Measurements from ENCODE around the gene PSMC2.

PSMC2 gene

DNA sequence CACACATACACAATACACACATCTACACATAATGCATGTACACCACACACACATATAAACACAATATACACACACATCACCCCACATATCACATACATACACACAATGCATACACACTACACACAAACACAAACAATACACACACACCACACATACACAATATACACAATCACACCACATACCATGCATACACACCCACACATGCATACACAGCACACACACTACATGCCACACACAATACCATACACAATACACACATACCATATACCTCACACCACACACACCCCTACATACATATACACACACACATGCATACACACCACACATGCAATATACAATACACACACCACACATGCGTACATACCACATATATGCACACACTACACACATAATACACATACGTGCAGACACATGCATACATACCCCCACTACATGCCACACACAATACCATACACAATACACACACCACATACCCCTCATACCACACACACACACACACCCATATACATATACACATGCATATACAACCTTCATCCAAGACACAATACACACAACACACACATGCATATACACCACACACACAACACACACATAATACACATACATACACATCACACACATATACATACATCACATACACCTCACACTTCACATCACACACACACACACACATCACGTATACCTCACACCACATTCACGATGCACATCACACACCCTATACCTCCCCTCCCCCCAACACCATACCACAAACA is 34.0 kb downstream of the PSMC2 start:
- H3K4me3 ChIP-seq, result no peak overlapping the region

DNA sequence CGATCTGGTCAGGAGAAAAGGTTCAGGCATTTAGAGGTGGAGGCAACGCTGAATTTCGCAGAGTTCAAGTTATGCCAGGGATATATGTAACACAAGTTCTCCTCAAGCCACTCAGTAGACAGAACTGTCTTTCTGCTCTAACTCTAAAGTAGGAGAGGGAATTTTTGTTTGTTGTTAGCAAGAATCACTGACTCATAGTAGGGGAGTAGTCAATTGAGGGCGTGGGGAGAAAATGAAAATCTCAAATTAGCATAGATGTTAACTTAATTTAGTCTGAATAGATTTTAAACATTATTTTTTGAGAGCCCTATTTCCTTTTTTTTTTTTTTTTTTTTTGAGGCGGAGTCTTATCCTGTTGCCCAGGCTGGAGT is 34.6 kb downstream of the PSMC2 start:
- Histone ChIP-seq H3K9me3 (ENCODE audit: low read depth, low read length) (no peaks in the 10 kb centered on the region), H3K4me3 (no peak overlapping the region), H3K9ac (ENCODE audit: insufficient read length) (no peak overlapping the region), H3K36me3 (ENCODE audit: insufficient read depth, low read length) (no peaks in the 10 kb centered on the region), H3K27ac (no peak overlapping the region)
- no peak for TF ChIP-seq POLR2AphosphoS5 (IDR thresholded peaks at IDR 0.05; ENCODE audit: borderline replicate concordance, low read depth, low read length)
- no peak for TF ChIP-seq FOXP2 (optimal IDR thresholded peaks at IDR 0.05; ENCODE audit: control extremely low read depth, extremely low read length, insufficient read depth)
- no peak for TF ChIP-seq EZH2 (IDR thresholded peaks at IDR 0.05)
- DNase-seq (ENCODE audit: low read depth, low spot score), result no peak

More for the DNA sequence above, 34.0 kb downstream of the PSMC2 start:
- H3K9ac ChIP-seq (ENCODE audit: insufficient read length), result no peak overlapping the region
- H3K36me3 ChIP-seq (ENCODE audit: insufficient read depth, low read length), result no peaks in the 10 kb centered on the region
- no peak for TF ChIP-seq EZH2 (IDR thresholded peaks at IDR 0.05)
- no peak for TF ChIP-seq POLR2AphosphoS5 (IDR thresholded peaks at IDR 0.05; ENCODE audit: borderline replicate concordance, low read depth, low read length)
- TF ChIP-seq FOXP2 (optimal IDR thresholded peaks at IDR 0.05; ENCODE audit: control extremely low read depth, extremely low read length, insufficient read depth), result no peak
- no peak overlapping the region for H3K27ac ChIP-seq
- no peaks in the 10 kb centered on the region for H3K9me3 ChIP-seq (ENCODE audit: low read depth, low read length)
- DNase-seq (ENCODE audit: low read depth, low spot score), result no peak

DNA sequence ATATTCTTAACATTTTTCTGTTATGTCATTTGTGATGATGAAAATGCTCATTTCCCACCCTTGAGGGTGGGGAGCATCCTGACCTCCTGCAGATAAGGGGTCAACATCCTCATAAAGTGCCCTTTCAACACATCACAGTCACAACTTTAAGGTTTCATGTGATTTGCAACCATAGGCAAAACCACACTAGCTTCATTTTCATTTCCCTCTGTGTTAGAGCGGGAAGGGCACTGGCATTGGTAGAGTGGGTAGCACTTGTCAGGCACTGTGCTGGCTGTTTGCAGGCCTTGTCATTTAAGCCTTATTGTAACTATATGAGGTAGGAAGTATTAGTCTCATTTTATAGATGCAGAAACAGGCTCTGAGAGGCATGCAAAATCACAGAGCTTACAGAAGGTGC is 39.8 kb downstream of the PSMC2 start:
- Histone ChIP-seq H3K4me3 (no peak overlapping the region), H3K9ac (ENCODE audit: insufficient read length) (no peak overlapping the region), H3K36me3 (ENCODE audit: insufficient read depth, low read length) (no peaks in the 10 kb centered on the region), H3K27ac (no peak overlapping the region), H3K9me3 (ENCODE audit: low read depth, low read length) (no peaks in the 10 kb centered on the region)
- DNase-seq (ENCODE audit: low read depth, low spot score), result no peak
- no peak for TF ChIP-seq FOXP2 (optimal IDR thresholded peaks at IDR 0.05; ENCODE audit: control extremely low read depth, extremely low read length, insufficient read depth)
- no peak for TF ChIP-seq EZH2 (IDR thresholded peaks at IDR 0.05)
- TF ChIP-seq POLR2AphosphoS5 (IDR thresholded peaks at IDR 0.05; ENCODE audit: borderline replicate concordance, low read depth, low read length), result no peak

DNA sequence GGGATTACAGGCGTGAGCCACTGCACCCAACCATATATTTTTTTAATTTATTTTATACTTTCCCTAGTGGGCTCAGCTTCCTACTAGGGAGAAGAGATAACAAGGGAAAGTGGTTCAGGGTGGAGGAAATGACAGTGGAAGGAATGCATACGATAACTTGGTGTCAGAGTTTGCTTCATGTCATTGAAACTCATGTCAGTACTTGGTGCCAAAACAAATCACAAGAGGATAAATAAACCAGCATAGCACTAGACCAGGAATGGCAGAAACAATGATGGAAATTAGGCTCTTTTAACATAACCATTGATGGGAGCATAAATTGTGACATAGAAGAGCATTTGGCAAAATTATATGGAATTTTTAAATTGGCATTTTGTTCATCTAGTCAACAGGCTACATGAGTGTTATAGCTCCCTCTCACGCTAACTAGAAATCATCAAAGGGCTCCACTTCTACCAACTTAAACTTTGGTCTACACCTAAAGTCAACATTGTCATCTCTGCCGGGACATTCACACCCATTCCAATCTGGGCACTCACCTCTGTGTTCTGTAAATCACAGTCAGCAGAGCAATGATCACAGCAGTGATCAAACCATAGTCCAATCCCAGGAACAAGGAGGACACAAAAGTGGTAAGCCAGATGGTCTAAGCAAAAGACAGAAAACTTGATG is 41.2 kb downstream of the PSMC2 start:
- Histone ChIP-seq H3K9ac (ENCODE audit: insufficient read length) (no peak overlapping the region), H3K36me3 (ENCODE audit: insufficient read depth, low read length) (no peaks in the 10 kb centered on the region), H3K4me3 (no peak overlapping the region), H3K9me3 (ENCODE audit: low read depth, low read length) (no peaks in the 10 kb centered on the region), H3K27ac (no peak overlapping the region)
- no peak for DNase-seq (ENCODE audit: low read depth, low spot score)
- TF ChIP-seq FOXP2 (optimal IDR thresholded peaks at IDR 0.05; ENCODE audit: control extremely low read depth, extremely low read length, insufficient read depth) (no peak), EZH2 (IDR thresholded peaks at IDR 0.05) (no peak), POLR2AphosphoS5 (IDR thresholded peaks at IDR 0.05; ENCODE audit: borderline replicate concordance, low read depth, low read length) (no peak)

DNA sequence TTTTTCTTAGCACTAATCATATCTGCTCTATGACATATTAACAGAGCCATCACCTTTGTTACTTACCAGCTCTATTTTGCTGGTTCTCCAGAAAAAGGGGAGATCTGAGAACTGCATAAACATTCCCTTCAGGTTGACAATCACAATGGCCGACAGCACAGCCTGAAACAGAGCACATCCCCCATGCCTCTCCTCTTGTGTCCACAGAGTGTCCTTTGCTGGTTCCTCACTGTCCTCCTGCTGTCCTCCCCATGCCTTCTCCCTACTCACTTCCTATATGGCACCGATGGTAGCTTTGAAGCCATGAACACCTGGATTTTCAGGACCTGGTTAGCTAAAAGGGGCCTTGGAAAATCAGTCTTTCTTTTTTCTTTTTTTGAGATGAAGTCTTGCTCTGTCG is 41.8 kb downstream of the PSMC2 start:
- Histone ChIP-seq H3K9me3 (ENCODE audit: low read depth, low read length) (no peaks in the 10 kb centered on the region), H3K36me3 (ENCODE audit: insufficient read depth, low read length) (no peaks in the 10 kb centered on the region), H3K27ac (no peak overlapping the region), H3K9ac (ENCODE audit: insufficient read length) (no peak overlapping the region), H3K4me3 (no peak overlapping the region)
- DNase-seq (ENCODE audit: low read depth, low spot score), result no peak
- TF ChIP-seq FOXP2 (optimal IDR thresholded peaks at IDR 0.05; ENCODE audit: control extremely low read depth, extremely low read length, insufficient read depth) (no peak), EZH2 (IDR thresholded peaks at IDR 0.05) (no peak), POLR2AphosphoS5 (IDR thresholded peaks at IDR 0.05; ENCODE audit: borderline replicate concordance, low read depth, low read length) (no peak)

DNA sequence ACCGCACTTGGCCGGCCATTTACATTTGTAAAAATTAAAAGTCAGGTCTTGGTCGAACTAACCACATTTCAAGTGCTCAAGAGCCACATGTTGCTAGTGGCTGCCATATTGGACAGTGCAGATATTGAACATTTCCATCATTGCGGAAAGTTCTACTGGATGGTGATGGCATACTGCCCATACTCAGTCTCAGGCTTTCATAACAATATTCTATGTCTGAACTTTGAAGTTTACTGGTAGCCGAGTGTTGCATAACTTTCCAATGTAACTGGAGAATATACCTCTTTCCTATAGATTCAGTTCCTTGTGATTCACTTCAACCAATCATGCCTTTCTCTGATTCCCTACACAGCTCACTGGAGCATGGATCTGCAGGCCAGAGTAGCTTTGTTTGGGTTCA is 43.7 kb downstream of the PSMC2 start:
- DNase-seq (ENCODE audit: low read depth, low spot score), result no peak
- no peak overlapping the region for H3K4me3 ChIP-seq
- no peak overlapping the region for H3K27ac ChIP-seq

DNA sequence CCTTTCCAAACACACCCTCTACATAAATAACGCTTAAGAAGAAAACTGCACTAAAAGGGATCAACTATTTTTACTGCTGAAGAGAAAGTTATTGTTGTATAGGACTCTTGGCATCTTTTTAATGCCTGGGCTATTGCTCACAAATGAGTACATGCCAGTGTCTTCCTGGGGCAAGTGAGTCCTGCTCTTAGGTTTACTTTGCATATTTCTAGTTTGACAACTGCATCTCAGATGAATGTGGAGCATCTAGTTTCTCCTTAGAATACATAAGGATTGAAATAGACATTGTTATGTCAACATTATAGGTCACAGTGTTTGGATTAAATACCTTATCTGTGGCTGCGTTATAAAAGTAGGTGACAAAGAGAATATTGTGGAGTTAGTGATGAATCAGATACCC is 44.5 kb downstream of the PSMC2 start:
- H3K36me3 ChIP-seq (ENCODE audit: insufficient read depth, low read length), result no peaks in the 10 kb centered on the region
- H3K9me3 ChIP-seq (ENCODE audit: low read depth, low read length), result no peaks in the 10 kb centered on the region
- no peak for TF ChIP-seq EZH2 (IDR thresholded peaks at IDR 0.05)
- TF ChIP-seq POLR2AphosphoS5 (IDR thresholded peaks at IDR 0.05; ENCODE audit: borderline replicate concordance, low read depth, low read length), result no peak
- no peak for TF ChIP-seq FOXP2 (optimal IDR thresholded peaks at IDR 0.05; ENCODE audit: control extremely low read depth, extremely low read length, insufficient read depth)
- no peak overlapping the region for H3K4me3 ChIP-seq
- no peak overlapping the region for H3K9ac ChIP-seq (ENCODE audit: insufficient read length)
- DNase-seq (ENCODE audit: low read depth, low spot score), result no peak
- H3K27ac ChIP-seq, result no peak overlapping the region

More for the DNA sequence above, 43.7 kb downstream of the PSMC2 start:
- no peak for TF ChIP-seq EZH2 (IDR thresholded peaks at IDR 0.05)
- TF ChIP-seq POLR2AphosphoS5 (IDR thresholded peaks at IDR 0.05; ENCODE audit: borderline replicate concordance, low read depth, low read length), result no peak
- no peak for TF ChIP-seq FOXP2 (optimal IDR thresholded peaks at IDR 0.05; ENCODE audit: control extremely low read depth, extremely low read length, insufficient read depth)
- no peaks in the 10 kb centered on the region for H3K36me3 ChIP-seq (ENCODE audit: insufficient read depth, low read length)
- no peak overlapping the region for H3K9ac ChIP-seq (ENCODE audit: insufficient read length)
- no peaks in the 10 kb centered on the region for H3K9me3 ChIP-seq (ENCODE audit: low read depth, low read length)

DNA sequence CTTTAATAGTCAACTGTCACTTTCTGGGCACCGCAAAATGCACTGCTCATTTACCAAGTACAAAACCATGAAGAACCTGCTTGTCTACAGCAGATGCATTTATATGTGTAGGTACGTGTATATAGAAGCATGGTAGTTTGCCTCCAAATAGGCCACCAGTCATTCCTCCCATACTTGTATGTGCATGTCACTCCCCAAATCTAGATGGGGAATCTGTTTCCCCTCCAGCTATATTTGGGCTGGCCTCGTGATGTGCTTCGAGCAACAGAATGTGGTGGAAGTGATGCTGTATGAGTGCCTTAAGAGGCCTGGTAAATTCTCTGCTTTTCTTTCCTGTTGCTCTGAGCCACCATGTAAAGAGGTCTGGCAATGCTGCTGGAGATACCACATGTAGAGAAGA is 47.1 kb downstream of the PSMC2 start:
- Histone ChIP-seq H3K27ac (no peak overlapping the region), H3K9ac (ENCODE audit: insufficient read length) (no peak overlapping the region), H3K4me3 (no peak overlapping the region), H3K36me3 (ENCODE audit: insufficient read depth, low read length) (no peaks in the 10 kb centered on the region), H3K9me3 (ENCODE audit: low read depth, low read length) (no peaks in the 10 kb centered on the region)
- no peak for DNase-seq (ENCODE audit: low read depth, low spot score)
- TF ChIP-seq POLR2AphosphoS5 (IDR thresholded peaks at IDR 0.05; ENCODE audit: borderline replicate concordance, low read depth, low read length) (no peak), FOXP2 (optimal IDR thresholded peaks at IDR 0.05; ENCODE audit: control extremely low read depth, extremely low read length, insufficient read depth) (no peak), EZH2 (IDR thresholded peaks at IDR 0.05) (no peak)
